Testis (tissue), 3 donors: Measurements from ENCODE around the gene VRK1. TPM values are rescaled to one million over a fixed set of nuclear protein-coding genes. Genes with fewer than 3 reads are reported as not detected.

Source experiments
- DNase-seq: peaks from one replicate; pipeline ENCODE4 v3.0.0-alpha.2; 2019
- H3K27ac ChIP-seq, 2 donors: fragments of 200-600 bp; sonication (generic); one replicate each; pipeline ENCODE4 v1.5.1; 2019
- H3K27me3 ChIP-seq: fragments of 200-600 bp; sonication (generic); one replicate; pipeline ENCODE4 v1.5.1; 2019
- H3K36me3 ChIP-seq: fragments of 200-600 bp; sonication (generic); one replicate; pipeline ENCODE4 v1.5.1; 2017; ENCODE audit warnings: low read depth; ENCODE audit errors: missing control alignments
- H3K4me1 ChIP-seq: fragments of 200-600 bp; sonication (generic); one replicate; pipeline ENCODE4 v1.5.1; 2019
- H3K4me3 ChIP-seq, 2 donors: fragments of 200-600 bp; sonication (generic); one replicate each; pipeline ENCODE4 v1.5.1; 2017 to 2019
- H3K9me3 ChIP-seq: fragments of 200-600 bp; sonication (generic); one replicate; pipeline ENCODE4 v1.5.1; 2017
- CTCF ChIP-seq, 3 experiments: fragments of 450-650 bp in 2 of 3; fragments of 200-600 bp in 1 of 3; sonication (generic) in 1 of 3; IDR thresholded peaks; one replicate each; pipeline ENCODE4 v1.5.1; 2016 to 2019; ENCODE audit warnings: antibody characterized with exemption in 3 of 3, mild to moderate bottlenecking in 2 of 3, moderate library complexity in 1 of 3
- POLR2A ChIP-seq: fragments of 450-650 bp; IDR thresholded peaks from one replicate; pipeline ENCODE4 v1.6.1; 2017; ENCODE audit warnings: antibody characterized with exemption, mild to moderate bottlenecking, moderate library complexity
- WGBS, 2 donors: methylation state at CpG; one replicate each; pipeline ENCODE4 v1.1.5; 2018; 5-methylcytosine and 5-hydroxymethylcytosine counted together
- intact Hi-C: fragments of 100-400 bp; cut with DNase I; formaldehyde crosslinking; loops from one replicate; pipeline ENCODE4 v1.15.1; 2023; ENCODE audit warnings: low total_unique reads
- polyA plus RNA-seq: library from polyadenylated mRNA; stranded (reverse); fragments of 350-450 nt; fragmentation: Illumina TruSeq; extraction: RNeasy Lipid Tissue Mini Kit (QIAGEN cat#74804); gene quantifications from one replicate; pipeline ENCODE4 v1.2.3, GENCODE V29; 2014; ENCODE audit warnings: low read depth, low replicate concordance; ENCODE audit not compliant: insufficient read depth
- total RNA-seq, 2 donors: library from RNA; depleted of rRNA; stranded (reverse); fragments of >200 nt; gene quantifications; one replicate each; pipeline ENCODE4 v1.2.3, GENCODE V29; 2016

VRK1 gene
- total and polyA plus RNA-seq, 3 donors from 2014 or later = 44.7 to 52.0 (median 49.2) TPM

GRCh38 chr14:96928779-96929380 lies 131.7 kb downstream of the VRK1 start:
- H3K4me1 ChIP-seq = no peaks in the 10 kb centered on the region
- no peaks in the 10 kb centered on the region for H3K36me3 ChIP-seq
- H3K27me3 ChIP-seq = no peaks in the 10 kb centered on the region
- no peaks in the 10 kb centered on the region for H3K9me3 ChIP-seq
- intact Hi-C loops = no loop called here
- H3K27ac ChIP-seq = no peak overlapping the region
- WGBS, 2 donors = 91 to 92% methylated on average over 3 of the region's 3 CpGs
- TF ChIP-seq POLR2A (no peak), CTCF (IDR thresholded peaks at IDR 0.05) (no peak)
- no peak overlapping the region for H3K4me3 ChIP-seq
- DNase-seq = no peak

- DNase-seq = no peak
- H3K36me3 ChIP-seq = no peaks in the 10 kb centered on the region
- H3K4me1 ChIP-seq = no peaks in the 10 kb centered on the region
- H3K9me3 ChIP-seq = no peaks in the 10 kb centered on the region
- no peak overlapping the region for H3K27ac ChIP-seq
- intact Hi-C loops = no loop called here
- 80 to 81% methylated on average over 10 of the region's 10 CpGs for WGBS, 2 donors
- no peaks in the 10 kb centered on the region for H3K27me3 ChIP-seq
- TF ChIP-seq POLR2A (no peak), CTCF (IDR thresholded peaks at IDR 0.05) (no peak)
- H3K4me3 ChIP-seq = no peak overlapping the region
Observed at GRCh38 chr14:96929950-96930349, 132.8 kb downstream of the VRK1 start.

GRCh38 chr14:96930526-96930925 lies 133.3 kb downstream of the VRK1 start:
- Histone ChIP-seq H3K4me3 (no peak overlapping the region), H3K36me3 (no peaks in the 10 kb centered on the region), H3K27ac (no peak overlapping the region), H3K27me3 (no peaks in the 10 kb centered on the region), H3K4me1 (no peaks in the 10 kb centered on the region), H3K9me3 (no peaks in the 10 kb centered on the region)
- WGBS, 2 donors = 87 to 89% methylated on average over 3 of the region's 3 CpGs
- no peak for TF ChIP-seq POLR2A
- no peak for DNase-seq
- intact Hi-C loops = no loop called here
